Islet of Langerhans (tissue), 1 donor: ENCODE data around the gene LAMA3.

Experiments used
- FAIRE-seq: peaks from one replicate; lab custom pipeline; 2011; peaks lifted over from hg19 to GRCh38; lab: Jason Lieb, UNC

Gene LAMA3

GRCh38 chr18:23856466-23857163 lies 167.4 kb downstream of the LAMA3 start:
- FAIRE-seq, result no peak

GRCh38 chr18:23857164-23857552 lies 167.9 kb downstream of the LAMA3 start:
- FAIRE-seq, result no peak

GRCh38 chr18:23857756-23858155 lies 168.5 kb downstream of the LAMA3 start:
- FAIRE-seq, result no peak

- FAIRE-seq, result no peak
These were observed 170.4 kb downstream of the LAMA3 start for GRCh38 chr18:23859466-23860336.

- FAIRE-seq, result no peak
These were observed 172.1 kb downstream of the LAMA3 start for GRCh38 chr18:23861326-23861725.

GRCh38 chr18:23861805-23862470 lies 172.7 kb downstream of the LAMA3 start:
- FAIRE-seq, result no peak

- FAIRE-seq, result no peak
These were observed 175.4 kb downstream of the LAMA3 start for GRCh38 chr18:23864624-23865023.

GRCh38 chr18:23867006-23867405 lies 177.8 kb downstream of the LAMA3 start:
- FAIRE-seq, result no peak

- no peak for FAIRE-seq
These were observed 179.0 kb downstream of the LAMA3 start for GRCh38 chr18:23868136-23868785.

GRCh38 chr18:23870676-23871380 lies 181.6 kb downstream of the LAMA3 start:
- no peak for FAIRE-seq

GRCh38 chr18:23871410-23871809 lies 182.2 kb downstream of the LAMA3 start:
- FAIRE-seq, result no peak

- FAIRE-seq, result no peak
These were observed 183.7 kb downstream of the LAMA3 start for GRCh38 chr18:23872701-23873550.

- FAIRE-seq, result no peak
These were observed 187.0 kb downstream of the LAMA3 start for GRCh38 chr18:23875966-23876895.

- no peak for FAIRE-seq
These were observed 187.7 kb downstream of the LAMA3 start for GRCh38 chr18:23876921-23877320.

- no peak for FAIRE-seq
These were observed 188.1 kb downstream of the LAMA3 start for GRCh38 chr18:23877371-23877770.

GRCh38 chr18:23878336-23878900 lies 189.2 kb downstream of the LAMA3 start:
- no peak for FAIRE-seq

GRCh38 chr18:23879126-23879525 lies 189.9 kb downstream of the LAMA3 start:
- FAIRE-seq, result no peak

GRCh38 chr18:23879544-23879943 lies 190.3 kb downstream of the LAMA3 start:
- no peak for FAIRE-seq

- no peak for FAIRE-seq
These were observed 190.8 kb downstream of the LAMA3 start for GRCh38 chr18:23879966-23880565.
